IMR-90 (cell line): ENCODE data around the gene OR9A4. TPM values are rescaled to one million over a fixed set of nuclear protein-coding genes. Genes with fewer than 3 reads are reported as not detected.

Experiments used
- ATAC-seq: fragments of 200-7000 bp; cut with Tn5 transposase; 2 replicates; pipeline ENCODE4 v1.9.1; 2020; ENCODE audit warnings: low read depth, mild to moderate bottlenecking, moderate library complexity
- BruUV-seq: library from RNA; stranded (reverse); fragments of 400-500 nt; replicated peaks from 2 replicates; lab custom pipeline; 2021; lab: Mats Ljungman, UMichigan
- CTCF ChIA-PET: fragments of 300-600 bp; formaldehyde crosslinking; extraction: SDS; loops from one replicate; lab custom pipeline; 2021; ENCODE audit warnings: antibody characterized with exemption; lab: Yijun Ruan, JAX
- POLR2A ChIA-PET: fragments of 300-600 bp; sonication (Branson Sonifier 250); formaldehyde crosslinking; loops from one replicate; lab custom pipeline; 2022; ENCODE audit warnings: antibody characterized with exemption; ENCODE audit not compliant: unreplicated experiment; lab: Charles Lee
- DNase-seq: peaks from one replicate; pipeline ENCODE4 v3.0.0; 2013
- H2AFZ ChIP-seq: replicated peaks from 2 replicates; pipeline ENCODE3; 2013; ENCODE audit warnings: low read length, mild to moderate bottlenecking; ENCODE audit not compliant: poor library complexity
- H2AK5ac ChIP-seq: 2 replicates; pipeline ENCODE4 v1.6.1; 2013; ENCODE audit warnings: low read depth, low read length, inconsistent platforms
- H2AK9ac ChIP-seq: replicated peaks from 2 replicates; pipeline ENCODE3; 2013; ENCODE audit warnings: mild to moderate bottlenecking, low read depth, low read length, moderate library complexity; ENCODE audit not compliant: poor library complexity
- H2BK120ac ChIP-seq: 2 replicates; pipeline ENCODE4 v1.6.1; 2013; ENCODE audit warnings: low read depth, low read length, inconsistent platforms
- H2BK15ac ChIP-seq: 3 replicates; pipeline ENCODE4 v1.6.1; 2013; ENCODE audit warnings: low read depth, low read length, inconsistent platforms
- H2BK20ac ChIP-seq: 2 replicates; pipeline ENCODE4 v1.6.1; 2013; ENCODE audit warnings: low read depth, mild to moderate bottlenecking, inconsistent platforms, low read length, moderate library complexity
- H2BK5ac ChIP-seq: 2 replicates; pipeline ENCODE4 v1.6.1; 2013; ENCODE audit warnings: mild to moderate bottlenecking, low read depth, low read length, inconsistent platforms; ENCODE audit not compliant: poor library complexity, severe bottlenecking
- H3K14ac ChIP-seq: replicated peaks from 2 replicates; pipeline ENCODE4 v1.6.1; 2013; ENCODE audit warnings: low read depth, low read length, inconsistent platforms
- H3K18ac ChIP-seq: 2 replicates; pipeline ENCODE4 v1.6.1; 2013; ENCODE audit warnings: low read depth, low read length, control low read depth
- H3K23ac ChIP-seq: 2 replicates; pipeline ENCODE4 v1.6.1; 2013; ENCODE audit warnings: low read depth, low read length, inconsistent platforms
- H3K27ac ChIP-seq: 2 replicates; pipeline ENCODE4 v1.5.1; 2013; ENCODE audit warnings: mild to moderate bottlenecking, control low read depth, low read length; ENCODE audit not compliant: insufficient read depth
- H3K27me3 ChIP-seq: 2 replicates; pipeline ENCODE4 v1.6.1; 2013; ENCODE audit warnings: low read length; ENCODE audit not compliant: control insufficient read depth, insufficient read depth
- H3K36me3 ChIP-seq: 2 replicates; pipeline ENCODE4 v1.6.1; 2013; ENCODE audit warnings: low read length, mixed read lengths; ENCODE audit not compliant: control insufficient read depth, insufficient read depth
- H3K4ac ChIP-seq: 2 replicates; pipeline ENCODE4 v1.6.1; 2013; ENCODE audit warnings: low read depth, low read length, inconsistent platforms
- H3K4me1 ChIP-seq: 2 replicates; pipeline ENCODE4 v1.6.1; 2013; ENCODE audit warnings: low read length, mixed read lengths; ENCODE audit not compliant: control insufficient read depth, insufficient read depth
- H3K4me2 ChIP-seq: 2 replicates; pipeline ENCODE4 v1.6.1; 2013; ENCODE audit warnings: low read depth, mild to moderate bottlenecking, control low read depth, low read length, moderate library complexity
- H3K4me3 ChIP-seq: 2 replicates; pipeline ENCODE4 v1.5.1; 2013; ENCODE audit warnings: low read depth, mild to moderate bottlenecking, control low read depth, low read length, moderate library complexity; ENCODE audit not compliant: insufficient read depth
- H3K56ac ChIP-seq: 2 replicates; pipeline ENCODE4 v1.6.1; 2013; ENCODE audit warnings: low read length, inconsistent platforms; ENCODE audit not compliant: insufficient read depth; ENCODE audit errors: extremely low read depth
- H3K79me1 ChIP-seq, 2 experiments: 2 replicates each; pipeline ENCODE4 v1.6.1; 2013; ENCODE audit warnings: low read length in 2 of 2, inconsistent platforms in 1 of 2, low read depth in 1 of 2
- H3K9ac ChIP-seq: 2 replicates; pipeline ENCODE4 v1.6.1; 2013; ENCODE audit warnings: low read depth, low read length, control low read depth
- H3K9me1 ChIP-seq: 2 replicates; pipeline ENCODE4 v1.6.1; 2013; ENCODE audit warnings: low read length, inconsistent platforms; ENCODE audit not compliant: insufficient read depth
- H3K9me3 ChIP-seq: 2 replicates; pipeline ENCODE4 v1.6.1; 2013; ENCODE audit warnings: low read length; ENCODE audit not compliant: control insufficient read depth, insufficient read depth
- H4K20me1 ChIP-seq: 2 replicates; pipeline ENCODE4 v1.6.1; 2013; ENCODE audit warnings: low read length, inconsistent platforms; ENCODE audit not compliant: insufficient read depth
- H4K5ac ChIP-seq: 2 replicates; pipeline ENCODE4 v1.6.1; 2013; ENCODE audit warnings: mild to moderate bottlenecking, low read depth, low read length, control low read depth
- H4K8ac ChIP-seq, 2 experiments: 2 replicates each; pipeline ENCODE4 v1.6.1; 2013; ENCODE audit warnings: low read depth in 2 of 2, low read length in 2 of 2, control low read depth in 1 of 2, inconsistent platforms in 1 of 2
- H4K91ac ChIP-seq: 2 replicates; pipeline ENCODE4 v1.6.1; 2013; ENCODE audit warnings: low read depth, low read length, inconsistent platforms; ENCODE audit not compliant: insufficient read depth
- RAD21 ChIP-seq: IDR thresholded peaks from 2 replicates; pipeline ENCODE4 v1.6.1; 2012; ENCODE audit warnings: low read length, improper control_type of control experiment
- RCOR1 ChIP-seq: IDR thresholded peaks from 2 replicates; pipeline ENCODE4 v1.6.1; 2012; ENCODE audit warnings: mild to moderate bottlenecking, low read length, improper control_type of control experiment; ENCODE audit not compliant: insufficient replicate concordance
- SMC3 ChIP-seq: fragments of 150-350 bp; IDR thresholded peaks from 2 replicates; pipeline ENCODE4 v1.6.1; 2016; ENCODE audit warnings: low read depth, mild to moderate bottlenecking, antibody characterized with exemption, low read length, moderate library complexity
- WGBS, 2 experiments: methylation state at CpG; one replicate each; pipeline versions ENCODE4 v1.1.5 to v1.1.7; 2013; ENCODE audit warnings: missing lambda C conversion rate in 2 of 2; ENCODE audit not compliant: insufficient read length in 1 of 2; ENCODE audit errors: extremely low coverage in 2 of 2; 5-methylcytosine and 5-hydroxymethylcytosine counted together
- dilution Hi-C: fragments of 300-500 bp; cut with HindIII; formaldehyde crosslinking; loops from one replicate; pipeline ENCODE4 v1.14.3; 2018; ENCODE audit warnings: low sequenced_read_pairs; ENCODE audit not compliant: unreplicated experiment
- in situ Hi-C: fragments of 300-500 bp; cut with MboI; formaldehyde crosslinking; loops from 3 replicates; pipeline ENCODE4 v1.14.3; 2019; ENCODE audit warnings: low sequenced_read_pairs, inconsistent platforms, mixed read lengths
- intact Hi-C: fragments of 100-400 bp; cut with micrococcal nuclease; formaldehyde crosslinking; loops from 2 replicates; pipeline ENCODE4 v1.10.0; 2022
- polyA plus RNA-seq, 3 experiments: library from polyadenylated mRNA; depleted of rRNA; stranded (reverse); fragments of >200 nt; gene quantifications; 2 replicates each; pipeline ENCODE4 v1.2.3, GENCODE V29; 2012; ENCODE audit warnings: low replicate concordance in 1 of 3
- total RNA-seq: library from RNA; depleted of rRNA; stranded (reverse); fragments of >200 nt; gene quantifications from 2 replicates; pipeline ENCODE4 v1.2.3, GENCODE V29; 2012

Gene OR9A4
- total and polyA plus RNA-seq, 2 of the 4 experiments (the other 2 are of a cell fraction), result not detected

DNA sequence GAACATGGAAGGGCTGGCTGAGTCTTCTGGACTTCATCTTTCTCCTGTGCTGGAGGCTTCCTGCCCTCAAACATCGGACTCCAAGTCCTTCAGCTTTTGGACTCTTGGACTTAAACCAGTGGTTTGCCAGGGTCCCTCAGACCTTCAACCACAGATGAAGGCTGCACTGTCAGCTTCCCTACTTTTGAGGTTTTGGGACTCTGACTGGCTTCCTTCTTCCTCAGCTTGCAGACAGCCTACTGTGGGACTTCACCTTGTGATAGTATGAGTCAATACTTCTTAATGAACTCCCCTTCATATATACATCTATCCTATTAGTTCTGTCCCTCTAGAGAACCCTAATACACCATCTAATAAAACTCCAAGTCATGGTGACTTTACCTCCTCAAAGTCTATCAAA lies 34.6 kb downstream of the OR9A4 start:
- Histone ChIP-seq H2AK9ac (no peak overlapping the region), H2BK120ac (no peak overlapping the region), H3K14ac (no peak overlapping the region), H2BK5ac (no peak overlapping the region), H3K4ac (no peak overlapping the region), H3K9ac (no peak overlapping the region), H3K4me2 (no peak overlapping the region), H2BK20ac (no peak overlapping the region), H3K79me1 (no peaks in the 10 kb centered on the region), H3K23ac (no peak overlapping the region), H4K91ac (no peak overlapping the region), H4K5ac (no peak overlapping the region), H3K56ac (no peak overlapping the region), H3K36me3 (no peaks in the 10 kb centered on the region), H3K27me3 (no peaks in the 10 kb centered on the region), H2AK5ac (no peak overlapping the region), H3K9me1 (no peaks in the 10 kb centered on the region), H2AFZ (no peak overlapping the region), H3K4me3 (no peak overlapping the region), H3K4me1 (no peaks in the 10 kb centered on the region), H3K9me3 (peaks cover 11% of the 10 kb centered on the region), H4K8ac (no peak overlapping the region), H3K18ac (no peak overlapping the region), H4K20me1 (no peaks in the 10 kb centered on the region), H2BK15ac (no peak overlapping the region), H3K27ac (no peak overlapping the region)
- intact Hi-C loops, result no loop called here
- CTCF ChIA-PET, result no interaction called here
- TF ChIP-seq RAD21 (no peak), SMC3 (no peak), RCOR1 (no peak)
- no TSS peak for BruUV-seq
- in situ Hi-C loops, result no loop called here
- WGBS, 2 experiments, result 78% methylated on average over 1 of the region's 1 CpG; no CpG with 5 or more reads in 1 of the 2 experiments
- ATAC-seq (no peak), DNase-seq (no peak)
- POLR2A ChIA-PET, result no interaction called here
- dilution Hi-C loops, result no loop called here
